ENCODE results near the gene PCP2. TPM values are rescaled to one million over a fixed set of nuclear protein-coding genes. Genes with fewer than 3 reads are reported as not detected.
"Not testable (repeated sequence)": the region's sequence is repeated elsewhere in the genome, so short reads cannot be mapped to it uniquely, and the experiment has no call there.

Gene PCP2
- total RNA-seq, 1 donor from 2014 or later, result not detected

DNA sequence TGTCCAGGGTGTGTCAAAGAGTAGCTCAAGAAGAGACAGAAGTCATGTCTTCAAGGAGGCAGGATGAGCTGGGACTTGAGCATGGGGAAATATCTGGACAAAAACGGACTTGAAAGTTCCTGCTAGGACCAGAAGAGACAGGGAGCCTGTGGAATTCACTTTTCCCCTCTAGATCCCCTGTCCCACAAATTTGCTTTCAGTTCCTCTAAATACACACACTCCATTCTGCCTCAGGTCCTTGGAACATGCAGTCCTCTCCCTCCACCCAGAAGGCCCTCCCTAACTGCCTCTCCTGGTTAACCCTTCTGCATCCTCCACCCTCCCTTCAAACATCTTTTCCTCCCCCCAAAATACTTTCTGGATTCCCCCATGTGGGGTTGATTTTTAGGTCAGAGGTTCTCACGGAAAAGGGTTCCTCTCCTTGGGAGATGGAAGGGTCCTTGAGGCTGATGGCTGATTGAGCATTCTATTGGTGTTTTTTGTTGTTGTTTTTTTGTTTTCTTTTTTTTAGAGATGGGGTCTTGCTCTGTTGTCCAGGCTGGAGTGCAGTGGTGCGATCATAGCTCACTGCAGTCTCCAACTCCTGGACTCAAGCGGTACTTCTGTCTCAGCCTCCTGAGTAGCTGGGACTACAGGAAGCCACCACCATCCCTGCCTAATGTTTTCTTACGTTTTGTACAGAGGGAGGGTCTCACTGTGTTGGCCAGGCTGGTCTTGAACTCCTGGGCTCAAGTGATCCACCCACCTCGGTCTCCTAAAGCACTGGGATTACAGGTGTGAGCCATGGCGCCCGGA, 28.4 kb upstream of the PCP2 start:
- DNase-seq, result no peak

DNA sequence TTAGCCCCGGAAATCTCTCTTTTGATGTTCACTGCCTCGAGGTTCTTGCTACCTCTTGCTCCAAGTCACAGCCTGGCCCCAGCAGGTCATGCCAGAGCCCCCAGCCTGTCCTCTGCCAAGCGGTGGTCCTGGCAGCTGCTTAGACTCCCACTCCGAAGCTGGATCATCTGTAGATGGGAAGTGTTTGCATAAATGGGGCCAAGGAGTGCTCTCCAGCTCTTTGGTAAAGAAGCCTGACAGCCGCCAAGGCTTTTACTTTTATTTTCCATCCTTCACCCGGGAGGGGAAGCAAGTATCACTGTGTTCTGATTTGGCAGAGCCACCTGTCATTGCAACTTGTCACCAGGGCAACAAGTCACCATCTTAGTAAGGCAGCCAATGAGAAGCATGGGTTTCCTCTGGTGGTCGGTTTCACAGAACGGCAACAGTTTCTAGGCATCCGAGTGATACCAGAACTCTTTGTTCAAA, 24.7 kb upstream of the PCP2 start:
- peak; percentile 85 for DNase-seq

DNA sequence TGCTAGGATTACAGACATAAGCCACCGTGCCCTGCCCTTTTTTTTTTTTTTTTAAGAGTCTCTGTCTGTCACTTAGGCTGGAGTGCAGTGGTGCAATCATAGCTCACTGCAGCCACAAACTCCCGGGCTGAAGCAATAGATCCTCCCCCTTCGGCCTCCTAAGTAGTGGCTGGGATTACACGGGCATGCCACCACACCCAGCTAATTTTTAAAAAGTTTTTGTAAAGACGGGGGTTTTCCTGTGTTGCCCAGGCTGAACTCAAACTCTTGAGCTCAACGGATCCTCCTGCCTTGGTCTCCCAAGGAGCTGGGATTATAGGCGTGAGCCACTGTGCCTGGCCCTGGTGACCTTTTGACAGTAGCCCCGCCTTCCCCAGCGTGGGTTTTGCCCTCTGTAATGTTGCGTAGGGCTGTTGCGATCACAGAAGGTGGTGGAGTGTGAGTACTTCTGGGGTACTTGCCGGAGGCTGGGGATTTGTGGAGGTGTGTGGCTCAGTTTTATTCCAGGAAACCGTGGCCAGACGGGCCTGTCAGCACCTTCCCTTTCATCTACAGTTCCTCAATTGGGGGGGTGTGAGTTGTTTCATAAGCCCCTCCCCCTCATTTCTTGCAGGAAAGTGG, 23.7 kb upstream of the PCP2 start:
- no peak for DNase-seq

DNA sequence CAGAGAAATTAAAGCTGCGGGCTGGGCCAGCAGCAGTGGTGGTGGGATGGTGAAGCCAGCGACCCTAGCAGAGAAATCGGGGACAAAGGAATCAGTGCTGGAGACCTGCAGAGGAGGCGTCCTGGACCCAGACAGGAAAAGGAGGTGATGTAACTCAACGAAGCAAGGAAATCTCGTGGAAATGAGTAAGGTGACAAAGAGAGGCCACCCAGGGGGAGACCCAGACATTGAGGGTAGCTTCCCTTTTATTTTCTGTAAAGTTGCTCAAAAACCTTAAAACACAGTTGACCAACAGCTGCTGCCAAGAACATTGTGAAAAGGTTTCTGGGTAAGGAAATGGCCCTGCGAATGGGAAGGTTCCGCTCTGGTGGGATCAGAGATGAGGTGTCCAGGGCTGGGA, 22.1 kb upstream of the PCP2 start:
- DNase-seq, result no peak

DNA sequence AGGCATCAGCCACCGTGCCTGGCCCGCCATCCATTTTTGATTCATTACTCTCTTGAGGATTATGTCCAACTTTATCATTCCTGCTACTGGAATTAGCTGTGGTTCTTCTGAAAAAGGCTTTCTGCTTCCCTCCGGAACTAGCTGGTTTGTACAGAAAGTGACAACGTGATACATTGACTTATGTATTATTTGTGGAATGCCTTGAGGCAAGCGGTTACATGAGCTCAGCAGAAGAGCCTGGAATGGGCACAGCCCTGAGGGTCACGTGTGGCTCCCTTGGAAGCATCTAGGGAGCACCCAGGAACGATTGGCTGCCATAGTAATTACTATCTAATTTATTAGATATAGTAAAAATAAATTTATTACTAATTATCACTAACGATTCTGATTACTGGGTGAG, 20.9 kb upstream of the PCP2 start:
- DNase-seq, result no peak

- peak; percentile 91 for DNase-seq
Observed at GRCh38 chr19:7652061-7652641, 18.6 kb upstream of the PCP2 start.

DNA sequence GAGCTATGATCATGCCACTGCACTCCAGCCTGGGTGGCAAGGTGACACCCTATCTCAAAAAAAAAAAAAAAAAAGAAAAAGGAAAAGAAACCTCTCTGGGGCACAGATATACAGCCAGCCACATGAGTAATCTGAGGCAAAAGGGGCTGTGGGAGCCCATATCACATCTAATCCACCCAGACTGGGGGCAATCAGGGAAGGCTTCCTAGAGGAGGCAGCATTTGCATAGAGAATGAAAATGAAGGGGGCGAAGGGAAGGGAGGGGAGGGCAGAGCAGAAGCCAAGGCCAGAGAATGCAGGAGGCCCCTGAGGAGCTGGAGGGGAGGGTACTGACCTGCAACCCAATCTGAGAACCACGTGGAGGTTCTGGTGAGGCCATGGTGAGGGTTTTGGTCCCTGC, 16.6 kb upstream of the PCP2 start:
- no peak for DNase-seq

GRCh38 chr19:7648265-7649014, 14.9 kb upstream of the PCP2 start:
- no peak for DNase-seq

- no peak for DNase-seq
Observed at GRCh38 chr19:7647156-7647555, 13.6 kb upstream of the PCP2 start.

DNA sequence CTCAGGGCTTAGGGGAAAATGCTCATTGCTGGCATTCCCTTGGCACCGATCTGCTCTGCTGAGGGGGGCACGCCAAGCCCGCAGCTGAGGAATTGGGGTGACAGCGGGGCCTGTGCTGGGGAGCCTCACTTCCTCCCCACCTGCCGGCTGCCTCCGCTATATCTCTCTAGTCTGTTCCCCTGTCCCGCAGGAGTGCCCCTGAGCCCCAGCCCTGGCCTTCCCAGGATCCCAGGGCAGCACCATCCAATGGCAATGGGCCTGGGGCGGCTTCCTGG, 12.8 kb upstream of the PCP2 start:
- no peak for DNase-seq

DNA sequence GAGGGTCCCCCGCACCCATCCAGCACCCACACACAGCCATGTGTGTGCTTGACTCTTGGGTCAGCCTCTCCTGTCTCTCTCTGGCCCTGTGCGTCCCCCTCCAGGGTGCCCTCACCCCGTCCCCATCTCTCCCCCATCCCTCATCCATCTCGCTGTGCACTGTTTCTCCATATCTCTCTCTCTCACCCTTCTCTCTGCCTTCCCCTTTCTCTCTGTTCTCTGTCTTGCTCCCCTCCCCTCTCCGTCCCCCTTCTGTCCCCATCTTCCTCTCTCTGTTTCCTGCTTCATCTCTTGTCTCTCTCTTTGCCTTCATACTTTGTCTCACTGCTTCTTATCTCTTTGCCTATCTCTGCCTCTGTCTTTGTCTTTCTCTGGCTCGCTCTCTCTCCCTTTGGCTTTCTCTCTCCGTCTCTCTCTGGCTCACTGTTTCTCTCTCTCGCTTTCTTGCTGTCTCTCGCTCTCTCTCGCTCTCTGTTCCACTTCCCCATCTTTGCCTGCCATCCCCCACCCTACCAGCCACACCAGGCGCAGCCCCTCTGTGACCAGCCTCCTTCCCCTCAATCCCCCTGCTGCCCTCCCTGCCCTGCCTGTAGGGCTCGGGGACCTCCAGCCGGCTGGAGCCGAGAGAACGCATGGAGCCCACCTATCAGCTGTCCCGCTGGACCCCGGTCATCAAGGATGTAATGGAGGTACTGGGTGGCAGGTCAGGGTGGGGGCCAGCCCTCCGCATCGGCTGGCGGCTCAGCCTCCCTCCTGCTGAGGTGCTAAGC, 12.3 kb upstream of the PCP2 start:
- DNase-seq, result no peak

DNA sequence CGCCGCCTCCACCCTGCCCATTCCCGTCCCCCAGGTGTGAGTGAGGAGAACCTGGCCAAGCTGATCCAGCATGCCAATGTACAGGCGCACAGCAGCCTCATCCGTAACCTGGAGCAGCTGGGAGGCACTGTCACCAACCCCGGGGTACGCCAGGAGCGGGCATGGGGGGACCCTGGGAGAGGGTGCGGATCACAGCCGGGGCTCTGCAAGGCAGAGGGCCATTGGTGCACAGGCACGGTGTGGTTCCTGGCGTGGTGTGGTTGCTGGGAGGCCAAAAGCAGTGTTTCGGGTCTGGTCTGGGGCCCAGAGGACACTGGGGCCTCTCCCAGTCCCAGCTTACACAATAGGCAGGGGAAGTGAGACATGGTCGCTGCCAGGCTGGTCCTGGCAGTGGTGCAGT, 11.6 kb upstream of the PCP2 start:
- DNase-seq, result no peak

DNA sequence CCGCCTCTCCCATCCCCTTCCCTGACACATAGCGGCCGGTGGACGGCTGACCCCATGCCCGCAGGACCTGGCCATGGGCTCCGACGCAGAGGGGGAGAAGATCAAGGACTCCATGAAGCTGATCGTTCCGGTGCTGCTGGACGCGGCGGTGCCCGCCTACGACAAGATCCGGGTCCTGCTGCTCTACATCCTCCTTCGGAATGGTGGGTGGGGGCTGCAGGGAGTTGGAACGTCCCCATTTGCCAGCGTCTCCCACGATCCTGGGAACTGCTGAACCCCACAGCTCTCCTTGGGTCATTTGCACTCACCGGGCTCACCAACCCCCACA, 11.0 kb upstream of the PCP2 start:
- DNase-seq, result no peak

GRCh38 chr19:7643629-7644549, 10.4 kb upstream of the PCP2 start:
- DNase-seq, result not testable (repeated sequence)

- DNase-seq, result no peak
Observed at GRCh38 chr19:7643031-7643415, 9.5 kb upstream of the PCP2 start.

DNA sequence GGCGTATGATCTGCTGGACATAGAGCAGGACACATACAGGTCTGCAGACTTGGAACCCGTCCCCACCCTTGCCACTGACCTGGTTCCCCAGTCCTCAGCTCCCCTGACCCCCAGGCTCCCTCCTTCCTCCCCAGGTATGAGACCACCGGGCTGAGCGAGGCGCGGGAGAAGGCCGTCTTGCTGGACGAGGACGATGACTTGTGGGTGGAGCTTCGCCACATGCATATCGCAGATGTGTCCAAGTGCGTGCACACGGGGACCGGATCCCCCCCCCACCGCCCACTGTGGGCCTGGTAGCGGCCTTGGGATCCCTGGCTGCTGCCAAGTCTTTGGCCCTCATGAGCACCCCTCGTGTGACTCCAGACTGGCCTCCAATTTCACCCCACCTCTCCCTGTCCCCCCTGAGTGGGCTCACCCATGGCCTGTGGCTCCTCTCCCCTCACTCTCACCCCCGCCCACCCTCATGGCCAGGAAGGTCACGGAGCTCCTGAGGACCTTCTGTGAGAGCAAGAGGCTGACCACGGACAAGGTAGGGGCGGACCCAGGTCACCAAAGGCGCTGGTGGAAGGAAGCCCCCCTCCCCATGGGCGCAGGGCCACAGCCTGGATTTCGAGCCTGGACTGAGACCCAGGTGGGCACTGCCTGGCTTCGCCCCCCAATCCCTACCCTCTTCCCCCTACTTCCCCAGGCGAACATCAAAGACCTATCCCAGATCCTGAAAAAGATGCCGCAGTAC, 8.9 kb upstream of the PCP2 start:
- DNase-seq, result no peak

DNA sequence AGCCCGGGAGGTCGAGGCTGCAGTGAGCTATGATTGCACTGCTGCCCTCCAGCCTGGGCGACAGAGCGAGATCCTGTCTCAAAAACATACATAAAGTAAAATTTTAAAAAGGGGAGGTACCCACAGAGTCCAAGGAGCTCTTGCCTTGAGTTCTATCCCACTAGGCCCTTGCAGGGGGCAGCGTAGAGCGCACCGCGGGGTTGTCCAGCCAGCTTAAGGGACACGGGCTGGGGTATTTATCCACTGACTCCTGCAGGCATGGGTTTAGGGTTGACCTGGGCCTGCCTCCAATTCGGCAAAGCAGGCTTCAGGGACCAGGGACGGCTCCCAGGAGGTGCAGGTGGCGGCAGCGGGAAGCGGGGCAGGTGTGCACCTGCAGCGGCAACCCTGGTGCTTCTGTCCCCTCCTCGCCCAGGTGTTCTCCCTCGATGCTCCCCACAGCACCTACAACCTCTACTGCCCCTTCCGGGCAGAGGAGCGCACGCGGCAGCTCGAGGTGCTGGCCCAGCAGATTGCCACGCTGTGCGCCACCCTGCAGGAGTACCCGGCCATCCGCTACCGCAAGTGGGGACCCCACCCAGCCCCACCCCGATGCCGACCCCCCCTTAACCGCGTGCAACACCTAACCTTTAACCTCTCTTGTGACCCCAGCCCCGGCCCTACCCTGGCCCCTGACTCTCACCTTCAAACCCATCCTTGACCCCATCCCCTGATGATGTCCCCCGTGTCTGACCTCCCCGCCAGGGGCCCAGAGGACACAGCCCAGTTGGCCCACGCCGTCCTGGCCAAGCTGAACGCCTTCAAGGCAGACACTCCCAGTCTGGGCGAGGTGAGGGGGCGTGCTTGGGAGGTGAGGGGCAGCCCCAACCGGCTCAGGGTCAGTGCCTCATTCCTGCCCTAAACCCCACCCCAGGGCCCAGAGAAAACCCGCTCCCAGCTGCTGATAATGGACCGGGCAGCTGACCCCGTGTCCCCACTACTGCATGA, 8.1 kb upstream of the PCP2 start:
- DNase-seq, result no peak

DNA sequence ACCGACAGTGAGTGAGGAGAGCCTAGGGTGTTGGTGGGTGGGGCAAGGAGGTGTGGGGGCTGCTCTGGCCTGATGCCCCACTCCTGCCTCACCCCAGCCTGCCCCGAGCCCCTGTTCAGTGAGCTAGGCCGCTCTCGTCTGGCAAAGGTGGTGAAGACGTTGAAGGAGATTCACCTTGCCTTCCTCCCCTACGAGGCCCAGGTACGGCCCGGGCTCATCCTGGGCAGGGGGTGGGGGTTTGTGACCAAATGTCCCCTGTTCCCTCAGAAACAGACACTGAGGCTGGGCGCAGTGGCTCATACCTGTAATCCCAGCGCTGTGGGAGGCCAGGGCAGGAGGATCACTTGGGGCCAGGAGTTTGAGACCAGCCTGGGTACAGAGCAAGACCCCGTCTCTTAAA, 7.3 kb upstream of the PCP2 start:
- no peak for DNase-seq

GRCh38 chr19:7639863-7640348, 6.4 kb upstream of the PCP2 start:
- DNase-seq, result no peak

Data from tongue (tissue), 2 donors.